GM13976 (cell line): ENCODE results near the gene STX16.

Source experiments
- DNase-seq: peaks from one replicate; pipeline ENCODE4 v3.0.0; 2012; ENCODE audit warnings: low spot score
- in situ Hi-C: fragments of 300-500 bp; cut with MboI; formaldehyde crosslinking; loops from one replicate; pipeline ENCODE4 v1.12.0; 2022; ENCODE audit warnings: low sequenced_read_pairs, mixed read lengths, inconsistent platforms; ENCODE audit not compliant: unreplicated experiment
- TF ChIP-seq, protein P1 (sequence below): IDR thresholded peaks from 2 replicates; pipeline ENCODE4 v1.5.1; 2012; ENCODE audit warnings: borderline replicate concordance, mild to moderate bottlenecking; ENCODE audit not compliant: insufficient read depth; ENCODE audit errors: extremely low read depth, missing control alignments, control extremely low read depth

STX16 gene

GRCh38 chr20:58670659-58671058 lies 19.6 kb downstream of the STX16 start:
- in situ Hi-C loops = no loop called here
- TF ChIP-seq, protein P1, sequence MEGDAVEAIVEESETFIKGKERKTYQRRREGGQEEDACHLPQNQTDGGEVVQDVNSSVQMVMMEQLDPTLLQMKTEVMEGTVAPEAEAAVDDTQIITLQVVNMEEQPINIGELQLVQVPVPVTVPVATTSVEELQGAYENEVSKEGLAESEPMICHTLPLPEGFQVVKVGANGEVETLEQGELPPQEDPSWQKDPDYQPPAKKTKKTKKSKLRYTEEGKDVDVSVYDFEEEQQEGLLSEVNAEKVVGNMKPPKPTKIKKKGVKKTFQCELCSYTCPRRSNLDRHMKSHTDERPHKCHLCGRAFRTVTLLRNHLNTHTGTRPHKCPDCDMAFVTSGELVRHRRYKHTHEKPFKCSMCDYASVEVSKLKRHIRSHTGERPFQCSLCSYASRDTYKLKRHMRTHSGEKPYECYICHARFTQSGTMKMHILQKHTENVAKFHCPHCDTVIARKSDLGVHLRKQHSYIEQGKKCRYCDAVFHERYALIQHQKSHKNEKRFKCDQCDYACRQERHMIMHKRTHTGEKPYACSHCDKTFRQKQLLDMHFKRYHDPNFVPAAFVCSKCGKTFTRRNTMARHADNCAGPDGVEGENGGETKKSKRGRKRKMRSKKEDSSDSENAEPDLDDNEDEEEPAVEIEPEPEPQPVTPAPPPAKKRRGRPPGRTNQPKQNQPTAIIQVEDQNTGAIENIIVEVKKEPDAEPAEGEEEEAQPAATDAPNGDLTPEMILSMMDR = no peak

DNA sequence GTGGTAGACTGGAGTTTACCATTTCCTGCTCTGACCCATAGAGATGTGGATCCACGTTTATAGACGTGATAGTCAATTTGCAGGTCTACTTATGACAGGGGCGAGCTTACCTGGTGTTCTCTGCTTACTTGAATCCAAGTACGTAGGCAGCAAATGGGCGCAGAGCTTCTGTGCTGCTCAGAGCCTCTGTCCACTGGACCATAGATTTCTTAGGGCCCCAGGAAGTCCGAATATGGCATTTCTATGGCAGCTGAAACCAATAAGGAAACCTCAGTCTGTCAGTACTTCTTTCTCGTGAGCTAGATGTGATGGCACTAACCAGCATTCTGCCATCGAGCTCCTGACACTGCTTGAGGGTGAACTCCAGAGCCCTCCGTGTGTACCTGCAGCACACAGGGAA lies 22.0 kb downstream of the STX16 start:
- in situ Hi-C loops = no loop called here
- no peak for DNase-seq

More at GRCh38 chr20:58670659-58671058, 19.6 kb downstream of the STX16 start:
- DNase-seq = no peak

DNA sequence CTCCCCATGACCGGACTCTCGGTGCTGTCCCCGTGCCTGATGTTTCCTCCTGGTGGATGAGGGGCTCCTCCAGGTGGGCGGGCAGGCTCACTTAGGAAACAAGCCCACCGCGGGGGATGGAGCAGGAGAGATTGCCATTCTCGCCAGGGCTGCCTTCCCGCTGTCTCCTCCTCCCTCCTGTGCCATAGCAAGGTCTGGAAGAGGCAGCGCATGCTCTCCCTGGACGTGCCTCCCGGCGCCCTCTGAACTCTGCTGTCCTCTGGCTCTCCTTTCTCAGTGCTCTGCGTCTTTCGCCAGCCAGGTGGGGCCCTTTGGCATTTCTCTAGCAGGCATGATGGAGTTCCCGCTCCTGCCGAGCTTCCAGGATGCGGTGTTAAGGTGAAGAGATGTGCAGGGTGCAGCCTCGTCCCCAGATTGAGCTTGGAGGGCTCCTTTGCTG lies 24.1 kb downstream of the STX16 start:
- in situ Hi-C loops = no loop called here

More for the DNA sequence above, 22.0 kb downstream of the STX16 start:
- TF ChIP-seq, protein P1 = no peak

GRCh38 chr20:58675641-58676040 lies 24.6 kb downstream of the STX16 start:
- TF ChIP-seq, protein P1 = no peak
- DNase-seq = no peak
- in situ Hi-C loops = no loop called here

More for the DNA sequence above, 24.1 kb downstream of the STX16 start:
- no peak for DNase-seq
- TF ChIP-seq, protein P1 = no peak

DNA sequence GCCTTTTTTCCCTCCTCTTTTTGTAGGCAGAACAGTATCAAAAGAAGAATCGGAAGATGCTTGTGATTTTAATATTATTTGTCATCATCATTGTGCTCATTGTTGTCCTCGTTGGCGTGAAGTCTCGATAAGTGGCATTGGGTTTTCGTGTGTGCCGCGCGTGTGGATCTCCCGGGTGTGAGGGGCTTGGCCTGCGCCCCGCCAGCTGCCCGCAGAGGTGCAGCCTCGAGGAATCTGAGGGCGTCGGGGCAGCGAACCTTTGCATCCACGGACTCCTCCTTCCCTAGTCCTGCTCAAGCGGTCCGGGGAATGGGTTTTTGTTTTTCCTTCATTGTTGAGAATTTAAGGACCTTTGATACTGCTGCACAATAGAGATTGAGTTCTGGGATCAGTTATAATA lies 25.1 kb downstream of the STX16 start:
- in situ Hi-C loops = no loop called here
- TF ChIP-seq, protein P1 = no peak

DNA sequence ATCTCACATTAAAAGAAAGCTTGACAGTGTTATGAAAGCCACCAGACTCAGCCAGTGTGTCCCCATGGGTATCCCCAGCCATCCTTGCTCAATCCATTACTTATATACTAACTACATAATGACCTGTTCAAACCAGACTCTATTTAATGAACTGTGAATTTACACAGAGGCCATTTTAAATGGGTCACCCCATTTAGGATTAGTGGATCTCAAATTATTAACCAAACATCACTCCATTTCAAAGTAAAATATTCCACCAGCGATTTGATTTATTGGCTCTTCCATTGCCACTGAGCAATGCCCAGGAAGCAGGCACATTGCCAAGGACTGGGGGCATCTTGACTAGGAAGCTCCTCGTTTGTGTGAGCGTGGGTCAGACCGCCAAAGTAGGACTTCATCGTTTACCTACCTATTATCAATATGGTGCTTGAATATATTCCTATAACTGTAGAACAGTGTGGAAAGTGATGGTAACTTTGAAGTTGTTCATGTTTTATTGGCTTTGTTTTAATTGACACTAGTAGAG lies 26.1 kb downstream of the STX16 start:
- no peak for DNase-seq
- TF ChIP-seq, protein P1 = no peak
- in situ Hi-C loops = no loop called here

More for the DNA sequence above, 25.1 kb downstream of the STX16 start:
- no peak for DNase-seq
